Measurements from ENCODE around the gene COLQ.

DNA sequence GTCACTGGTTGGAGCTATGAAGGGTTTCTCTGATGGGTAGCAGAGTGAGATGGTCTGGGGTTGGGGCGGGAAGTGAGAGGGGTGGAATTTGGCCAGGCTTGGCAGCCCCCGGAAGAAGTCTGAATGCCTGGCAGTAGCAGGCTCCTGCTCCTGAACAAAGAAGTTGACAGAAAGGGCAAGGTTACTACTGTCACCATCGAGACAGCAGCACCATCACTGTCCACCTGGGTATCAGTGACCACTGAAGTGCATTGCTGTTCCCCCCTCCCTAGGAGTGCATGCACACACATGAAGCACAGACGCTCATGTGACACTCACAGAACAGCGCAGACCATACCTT is 42.9 kb downstream of the COLQ start:
- TF ChIP-seq, protein P1, sequence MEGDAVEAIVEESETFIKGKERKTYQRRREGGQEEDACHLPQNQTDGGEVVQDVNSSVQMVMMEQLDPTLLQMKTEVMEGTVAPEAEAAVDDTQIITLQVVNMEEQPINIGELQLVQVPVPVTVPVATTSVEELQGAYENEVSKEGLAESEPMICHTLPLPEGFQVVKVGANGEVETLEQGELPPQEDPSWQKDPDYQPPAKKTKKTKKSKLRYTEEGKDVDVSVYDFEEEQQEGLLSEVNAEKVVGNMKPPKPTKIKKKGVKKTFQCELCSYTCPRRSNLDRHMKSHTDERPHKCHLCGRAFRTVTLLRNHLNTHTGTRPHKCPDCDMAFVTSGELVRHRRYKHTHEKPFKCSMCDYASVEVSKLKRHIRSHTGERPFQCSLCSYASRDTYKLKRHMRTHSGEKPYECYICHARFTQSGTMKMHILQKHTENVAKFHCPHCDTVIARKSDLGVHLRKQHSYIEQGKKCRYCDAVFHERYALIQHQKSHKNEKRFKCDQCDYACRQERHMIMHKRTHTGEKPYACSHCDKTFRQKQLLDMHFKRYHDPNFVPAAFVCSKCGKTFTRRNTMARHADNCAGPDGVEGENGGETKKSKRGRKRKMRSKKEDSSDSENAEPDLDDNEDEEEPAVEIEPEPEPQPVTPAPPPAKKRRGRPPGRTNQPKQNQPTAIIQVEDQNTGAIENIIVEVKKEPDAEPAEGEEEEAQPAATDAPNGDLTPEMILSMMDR (IDR thresholded peaks at IDR 0.05), result no peak
- TF ChIP-seq POLR2A (IDR thresholded peaks at IDR 0.05; ENCODE audit: low read length), result no peak
- TF ChIP-seq NFE2L2 (conservative IDR thresholded peaks at IDR 0.05; ENCODE audit: low read length), result no peak
- no peak for TF ChIP-seq RCOR1 (IDR thresholded peaks at IDR 0.05; ENCODE audit: low read depth, low read length)
- no peak for TF ChIP-seq MYC (IDR thresholded peaks at IDR 0.05; ENCODE audit: borderline replicate concordance, low read length)
- no peak for TF ChIP-seq SMC3 (IDR thresholded peaks at IDR 0.05)
- no peak for TF ChIP-seq HDAC2 (IDR thresholded peaks at IDR 0.05)
- TF ChIP-seq, protein P2, sequence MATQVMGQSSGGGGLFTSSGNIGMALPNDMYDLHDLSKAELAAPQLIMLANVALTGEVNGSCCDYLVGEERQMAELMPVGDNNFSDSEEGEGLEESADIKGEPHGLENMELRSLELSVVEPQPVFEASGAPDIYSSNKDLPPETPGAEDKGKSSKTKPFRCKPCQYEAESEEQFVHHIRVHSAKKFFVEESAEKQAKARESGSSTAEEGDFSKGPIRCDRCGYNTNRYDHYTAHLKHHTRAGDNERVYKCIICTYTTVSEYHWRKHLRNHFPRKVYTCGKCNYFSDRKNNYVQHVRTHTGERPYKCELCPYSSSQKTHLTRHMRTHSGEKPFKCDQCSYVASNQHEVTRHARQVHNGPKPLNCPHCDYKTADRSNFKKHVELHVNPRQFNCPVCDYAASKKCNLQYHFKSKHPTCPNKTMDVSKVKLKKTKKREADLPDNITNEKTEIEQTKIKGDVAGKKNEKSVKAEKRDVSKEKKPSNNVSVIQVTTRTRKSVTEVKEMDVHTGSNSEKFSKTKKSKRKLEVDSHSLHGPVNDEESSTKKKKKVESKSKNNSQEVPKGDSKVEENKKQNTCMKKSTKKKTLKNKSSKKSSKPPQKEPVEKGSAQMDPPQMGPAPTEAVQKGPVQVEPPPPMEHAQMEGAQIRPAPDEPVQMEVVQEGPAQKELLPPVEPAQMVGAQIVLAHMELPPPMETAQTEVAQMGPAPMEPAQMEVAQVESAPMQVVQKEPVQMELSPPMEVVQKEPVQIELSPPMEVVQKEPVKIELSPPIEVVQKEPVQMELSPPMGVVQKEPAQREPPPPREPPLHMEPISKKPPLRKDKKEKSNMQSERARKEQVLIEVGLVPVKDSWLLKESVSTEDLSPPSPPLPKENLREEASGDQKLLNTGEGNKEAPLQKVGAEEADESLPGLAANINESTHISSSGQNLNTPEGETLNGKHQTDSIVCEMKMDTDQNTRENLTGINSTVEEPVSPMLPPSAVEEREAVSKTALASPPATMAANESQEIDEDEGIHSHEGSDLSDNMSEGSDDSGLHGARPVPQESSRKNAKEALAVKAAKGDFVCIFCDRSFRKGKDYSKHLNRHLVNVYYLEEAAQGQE (IDR thresholded peaks at IDR 0.05), result no peak
- no peak for TF ChIP-seq EP300 (IDR thresholded peaks at IDR 0.05)
- no peak for TF ChIP-seq CEBPB (IDR thresholded peaks at IDR 0.05)
- TF ChIP-seq ESRRA (IDR thresholded peaks at IDR 0.05; ENCODE audit: borderline replicate concordance, low read length), result no peak
- no peak for TF ChIP-seq JUNB (IDR thresholded peaks at IDR 0.05)
- TF ChIP-seq ZFP36 (IDR thresholded peaks at IDR 0.05; ENCODE audit: borderline replicate concordance, partially characterized antibody), result no peak
- no peak for TF ChIP-seq FOSL2 (IDR thresholded peaks at IDR 0.05)
- TF ChIP-seq FOSL2 (CRISPR knock-in tag; IDR thresholded peaks at IDR 0.05), result no peak
